ENCODE data around the gene LYPD6B.

The LYPD6B gene

GRCh38 chr2:149170156-149170555 is 131.7 kb downstream of the LYPD6B start:
- no peak overlapping the region for H3K27ac ChIP-seq
- H3K4me1 ChIP-seq (ENCODE audit: low read depth, poor library complexity, severe bottlenecking) = peaks cover 15% of the 10 kb centered on the region
- no peaks in the 10 kb centered on the region for H3K79me2 ChIP-seq (ENCODE audit: insufficient read depth, low read depth)
- H2AFZ ChIP-seq (ENCODE audit: low read depth) = no peak overlapping the region
- H3K9ac ChIP-seq = no peak overlapping the region
- no peaks in the 10 kb centered on the region for H3K27me3 ChIP-seq (ENCODE audit: insufficient read depth, low read depth)
- no peak overlapping the region for H3K4me3 ChIP-seq (IDR thresholded peaks at IDR 0.05; ENCODE audit: insufficient read depth, low read depth, low read length)
- H3K36me3 ChIP-seq (ENCODE audit: insufficient read depth) = no peaks in the 10 kb centered on the region
- H3K4me2 ChIP-seq = no peak overlapping the region
- H4K20me1 ChIP-seq (ENCODE audit: insufficient read depth) = no peaks in the 10 kb centered on the region
- TF ChIP-seq CTCF (conservative IDR thresholded peaks at IDR 0.05; ENCODE audit: low read depth, low read length) = no peak

- Histone ChIP-seq H3K27me3 (ENCODE audit: insufficient read depth, low read depth) (no peaks in the 10 kb centered on the region), H4K20me1 (ENCODE audit: insufficient read depth) (no peaks in the 10 kb centered on the region), H3K27ac (no peak overlapping the region)
These were observed 132.4 kb downstream of the LYPD6B start for GRCh38 chr2:149170911-149171310.

GRCh38 chr2:149173220-149173619 is 134.7 kb downstream of the LYPD6B start:
- H3K36me3 ChIP-seq (ENCODE audit: insufficient read depth) = no peaks in the 10 kb centered on the region
- H2AFZ ChIP-seq (ENCODE audit: low read depth) = no peak overlapping the region
- H3K27me3 ChIP-seq (ENCODE audit: insufficient read depth, low read depth) = no peaks in the 10 kb centered on the region
- no peaks in the 10 kb centered on the region for H4K20me1 ChIP-seq (ENCODE audit: insufficient read depth)
- no peaks in the 10 kb centered on the region for H3K79me2 ChIP-seq (ENCODE audit: insufficient read depth, low read depth)
- no peak overlapping the region for H3K4me2 ChIP-seq
- TF ChIP-seq CTCF (conservative IDR thresholded peaks at IDR 0.05; ENCODE audit: low read depth, low read length) = no peak
- H3K4me3 ChIP-seq (IDR thresholded peaks at IDR 0.05; ENCODE audit: insufficient read depth, low read depth, low read length) = no peak overlapping the region
- H3K4me1 ChIP-seq (ENCODE audit: low read depth, poor library complexity, severe bottlenecking) = no peaks in the 10 kb centered on the region
- H3K27ac ChIP-seq = no peak overlapping the region
- H3K9ac ChIP-seq = no peak overlapping the region

More at GRCh38 chr2:149170911-149171310, 132.4 kb downstream of the LYPD6B start:
- no peak for TF ChIP-seq CTCF (conservative IDR thresholded peaks at IDR 0.05; ENCODE audit: low read depth, low read length)
- Histone ChIP-seq H3K4me3 (IDR thresholded peaks at IDR 0.05; ENCODE audit: insufficient read depth, low read depth, low read length) (no peak overlapping the region), H3K4me2 (no peak overlapping the region), H3K4me1 (ENCODE audit: low read depth, poor library complexity, severe bottlenecking) (peaks cover 15% of the 10 kb centered on the region), H2AFZ (ENCODE audit: low read depth) (no peak overlapping the region), H3K9ac (no peak overlapping the region), H3K36me3 (ENCODE audit: insufficient read depth) (no peaks in the 10 kb centered on the region), H3K79me2 (ENCODE audit: insufficient read depth, low read depth) (no peaks in the 10 kb centered on the region)

- Histone ChIP-seq H4K20me1 (ENCODE audit: insufficient read depth) (no peaks in the 10 kb centered on the region), H3K4me1 (ENCODE audit: low read depth, poor library complexity, severe bottlenecking) (no peaks in the 10 kb centered on the region), H3K79me2 (ENCODE audit: insufficient read depth, low read depth) (no peaks in the 10 kb centered on the region), H3K27me3 (ENCODE audit: insufficient read depth, low read depth) (no peaks in the 10 kb centered on the region), H3K36me3 (ENCODE audit: insufficient read depth) (no peaks in the 10 kb centered on the region), H3K9ac (no peak overlapping the region), H3K4me3 (IDR thresholded peaks at IDR 0.05; ENCODE audit: insufficient read depth, low read depth, low read length) (no peak overlapping the region), H3K4me2 (no peak overlapping the region), H2AFZ (ENCODE audit: low read depth) (no peak overlapping the region), H3K27ac (no peak overlapping the region)
- TF ChIP-seq CTCF (conservative IDR thresholded peaks at IDR 0.05; ENCODE audit: low read depth, low read length) = no peak
These were observed 137.5 kb downstream of the LYPD6B start for GRCh38 chr2:149175956-149176355.

All from KMS-11 (cell line).